ENCODE results near the gene APOL3.

The APOL3 gene

GRCh38 chr22:36155702-36156101, 4.9 kb downstream of the APOL3 start:
- H3K27ac ChIP-seq, result peak overlapping the region; percentile 98
- no peak for TF ChIP-seq CTCF (conservative IDR thresholded peaks at IDR 0.05)

- TF ChIP-seq CTCF (conservative IDR thresholded peaks at IDR 0.05), result no peak
- peak overlapping the region; percentile 98 for H3K27ac ChIP-seq
Observed at GRCh38 chr22:36154423-36154945, 6.1 kb downstream of the APOL3 start.

- TF ChIP-seq CTCF (conservative IDR thresholded peaks at IDR 0.05), result no peak
- H3K27ac ChIP-seq, result peak overlapping the region; percentile 98
Observed at GRCh38 chr22:36153501-36154422, 6.8 kb downstream of the APOL3 start.

GRCh38 chr22:36152821-36153220, 7.7 kb downstream of the APOL3 start:
- peak overlapping the region; percentile 98 for H3K27ac ChIP-seq

- H3K27ac ChIP-seq, result no peak overlapping the region
- TF ChIP-seq CTCF (conservative IDR thresholded peaks at IDR 0.05), result no peak
Observed at GRCh38 chr22:36152088-36152487, 8.5 kb downstream of the APOL3 start.

- TF ChIP-seq CTCF (conservative IDR thresholded peaks at IDR 0.05), result no peak
- H3K27ac ChIP-seq, result peak overlapping the region; percentile 3; the same call in 1 of the 2 replicates
Observed at GRCh38 chr22:36151006-36151595, 9.5 kb downstream of the APOL3 start.

- H3K27ac ChIP-seq, result no peak overlapping the region
- no peak for TF ChIP-seq CTCF (conservative IDR thresholded peaks at IDR 0.05)
Observed at GRCh38 chr22:36149441-36149840, 11.1 kb downstream of the APOL3 start.
